Activated CD4-positive, CD25-positive, alpha-beta regulatory T cell (primary cell): ENCODE measurements around the gene DOCK6.

Experiments
- DNase-seq, 4 experiments: peaks; one replicate each; lab custom pipeline; 2025; lab: John Stamatoyannopoulos, UW

DOCK6 gene

DNA sequence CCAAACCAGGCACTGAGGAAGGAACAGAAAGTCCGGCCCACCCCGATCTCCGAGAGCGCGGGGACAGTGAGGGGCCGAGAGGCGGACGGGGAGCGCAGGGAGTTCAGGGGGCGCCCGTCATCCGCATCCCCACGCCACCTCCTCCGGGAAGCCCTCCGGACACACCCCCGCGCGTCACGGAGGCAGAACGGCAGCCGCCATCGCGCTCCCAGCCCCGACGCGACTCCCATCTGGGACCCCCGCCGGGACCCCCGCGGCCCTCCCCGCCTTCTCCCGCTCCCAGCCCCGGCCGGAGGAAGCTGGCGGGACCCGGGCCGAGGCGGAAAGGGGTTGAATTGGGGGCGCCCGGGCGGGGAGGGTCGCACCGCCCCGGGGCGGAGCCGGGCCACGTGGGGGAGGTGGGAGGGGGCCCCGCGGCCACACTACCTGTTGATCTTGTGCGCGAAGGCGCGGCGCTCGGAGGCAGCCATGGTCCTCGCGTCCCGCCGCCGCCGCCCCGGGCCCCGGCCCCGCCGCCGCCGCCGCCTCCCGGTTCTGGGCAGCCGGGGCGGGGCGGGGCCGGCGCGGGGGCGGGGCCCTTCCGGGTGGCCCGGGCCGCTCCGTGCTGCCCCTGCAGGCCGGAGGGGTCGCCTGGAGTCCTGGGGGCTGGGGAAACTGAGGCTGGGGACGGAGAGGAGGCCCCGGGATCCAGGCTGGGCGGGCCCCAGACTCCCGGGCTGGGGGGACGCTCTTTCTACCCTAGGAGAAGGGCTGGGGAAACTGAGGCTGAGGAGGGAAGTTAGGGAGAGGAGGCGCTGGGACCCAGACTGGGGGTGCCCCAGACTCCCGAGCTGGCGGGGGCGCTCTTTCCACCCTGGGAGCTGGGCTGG is at the start of gene DOCK6:
TSS of gene DOCK6 (minus strand) at position 554 of the 869 bp plus-strand sequence. CDS start at position 470, 84 bp downstream.
- DNase-seq = peak in 1 of 4 experiments; percentile 20

GRCh38 chr19:11306337-11306736 is 44.0 kb upstream of the DOCK6 start:
- DNase-seq = no peak

DNA sequence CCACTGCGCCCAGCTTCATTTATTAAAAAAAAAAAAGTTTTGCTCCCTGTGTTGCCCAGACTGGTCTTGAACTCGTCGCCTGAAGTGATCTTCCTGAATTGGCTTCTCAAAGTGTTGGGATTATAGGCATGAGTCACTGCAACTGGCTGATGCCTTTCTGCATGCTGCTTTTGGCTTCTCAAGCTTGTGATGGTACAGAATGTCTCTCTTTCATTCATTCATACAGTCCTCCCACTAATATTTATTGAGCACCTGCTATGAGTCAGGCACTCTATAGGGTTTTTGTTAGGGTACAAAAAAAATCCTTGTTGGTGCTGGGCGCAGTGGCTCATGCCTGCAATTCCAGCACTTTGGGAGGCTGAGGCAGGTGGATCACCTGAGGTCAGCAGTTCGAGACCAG is 42.6 kb upstream of the DOCK6 start:
- DNase-seq = no peak

GRCh38 chr19:11300811-11301120 is 38.4 kb upstream of the DOCK6 start:
- DNase-seq = no peak

DNA sequence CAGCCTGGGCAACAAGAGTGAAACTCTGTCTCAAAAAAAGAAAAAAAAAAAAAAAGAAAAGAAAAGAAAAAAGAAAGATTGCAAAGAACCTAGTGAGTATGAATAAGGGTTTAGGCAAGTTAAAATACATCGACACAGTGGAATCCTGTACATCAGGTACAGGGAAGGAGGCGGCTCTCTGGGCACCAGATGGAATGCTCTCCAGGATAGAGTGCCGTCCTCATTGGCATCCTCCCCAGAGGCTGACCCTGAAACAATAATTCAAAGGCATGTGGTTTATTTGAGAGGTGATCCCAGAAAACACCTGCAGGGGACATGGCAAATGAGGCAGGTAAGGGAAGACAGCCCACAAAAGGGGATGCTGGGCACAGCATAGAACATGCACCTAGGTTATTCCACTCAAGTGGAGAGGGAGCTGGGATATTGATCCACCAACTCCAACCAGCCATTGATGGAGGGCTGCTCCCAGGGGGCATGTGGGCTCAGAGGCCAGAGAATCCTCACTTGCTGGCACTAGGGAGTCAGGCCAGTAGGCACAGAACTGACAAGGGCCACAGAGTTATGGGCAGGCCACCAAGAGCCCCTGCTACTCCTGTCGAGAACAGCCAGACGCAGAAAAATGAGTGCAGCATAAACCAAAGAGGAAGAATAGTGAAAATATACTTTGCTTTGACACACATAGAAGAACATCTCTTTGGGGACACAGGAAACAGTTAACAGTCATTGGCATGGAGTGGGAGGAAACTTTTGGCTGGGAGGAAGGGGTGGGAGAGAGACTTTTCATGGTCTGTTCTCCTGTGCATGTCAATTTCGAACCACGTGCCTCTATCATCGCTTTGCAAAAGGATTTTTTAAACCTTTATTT is 37.9 kb upstream of the DOCK6 start:
- no peak for DNase-seq

GRCh38 chr19:11296264-11296663 is 33.9 kb upstream of the DOCK6 start:
- no peak for DNase-seq

GRCh38 chr19:11295665-11296245 is 33.4 kb upstream of the DOCK6 start, which contains the start of gene TSPAN16:
Gene TSPAN16, plus strand, starts transcription at chr19:11296160. Its CDS starts 138 bp downstream, at chr19:11296298.
- DNase-seq = no peak

DNA sequence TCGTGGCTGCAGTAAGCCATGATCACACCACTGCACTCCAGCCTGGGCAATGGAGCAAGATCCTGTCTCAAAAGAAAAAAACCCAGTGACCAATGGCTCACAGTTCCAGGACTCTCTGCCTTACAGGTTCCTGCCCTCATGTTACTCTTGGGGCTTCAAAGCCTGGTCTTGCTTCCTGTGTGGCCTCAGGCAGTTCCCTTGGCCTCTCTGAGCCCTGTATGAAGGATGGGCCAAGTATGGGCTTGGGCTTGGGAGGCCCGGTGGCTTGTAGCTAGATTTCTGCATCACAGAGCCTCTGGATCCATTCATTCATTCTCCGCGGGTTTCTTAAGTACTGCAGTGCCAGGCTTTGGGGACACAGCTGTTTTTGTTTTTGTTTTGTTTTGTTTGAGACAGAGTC is 32.9 kb upstream of the DOCK6 start:
- no peak for DNase-seq

DNA sequence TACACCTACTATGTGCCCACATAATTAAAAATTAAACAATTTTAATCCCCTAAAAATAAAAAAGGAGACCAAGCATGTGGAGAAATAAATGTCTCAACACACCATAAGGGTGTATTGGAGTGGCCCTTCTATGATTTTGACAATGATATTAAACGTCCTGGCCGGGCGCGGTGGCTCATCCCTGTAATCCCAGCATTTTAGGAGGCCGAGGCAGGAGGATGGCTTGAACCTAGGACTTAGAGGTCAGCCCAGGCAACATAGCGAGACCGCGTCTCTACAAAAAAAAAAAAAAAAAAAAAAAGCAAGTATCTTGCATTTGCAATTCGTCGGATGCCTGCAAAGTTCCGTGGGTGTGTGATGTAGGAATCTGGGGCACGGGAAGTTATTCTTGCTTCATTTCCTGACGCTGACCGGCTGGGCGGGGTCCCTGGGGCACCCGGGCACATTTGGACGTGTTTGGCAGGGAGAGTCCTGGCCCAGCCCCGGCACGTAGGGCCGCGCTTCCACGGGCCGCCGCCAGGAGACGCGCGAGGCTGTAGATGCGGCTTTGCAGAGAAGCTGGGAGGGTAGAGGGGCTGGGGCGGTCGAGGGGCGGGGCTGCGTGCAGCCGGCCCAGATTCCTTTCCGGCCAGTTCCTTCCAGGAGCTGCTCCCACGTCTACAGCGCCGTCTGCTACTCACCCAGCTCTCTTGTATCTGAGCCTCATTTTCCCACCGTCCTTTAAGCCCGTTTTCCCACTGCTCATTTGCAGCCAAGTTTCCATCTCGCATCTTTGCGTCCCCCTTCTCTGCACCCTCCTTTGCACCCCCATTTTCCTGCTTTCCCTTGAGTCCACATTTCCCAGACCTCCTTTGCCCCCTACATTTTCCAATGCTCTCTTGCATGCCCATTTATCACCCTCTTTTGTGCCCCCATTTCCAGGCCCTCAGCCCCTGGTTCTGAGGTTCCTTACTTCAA is 31.4 kb upstream of the DOCK6 start:
- DNase-seq = peak; percentile 62 to 76 (median 71)

DNA sequence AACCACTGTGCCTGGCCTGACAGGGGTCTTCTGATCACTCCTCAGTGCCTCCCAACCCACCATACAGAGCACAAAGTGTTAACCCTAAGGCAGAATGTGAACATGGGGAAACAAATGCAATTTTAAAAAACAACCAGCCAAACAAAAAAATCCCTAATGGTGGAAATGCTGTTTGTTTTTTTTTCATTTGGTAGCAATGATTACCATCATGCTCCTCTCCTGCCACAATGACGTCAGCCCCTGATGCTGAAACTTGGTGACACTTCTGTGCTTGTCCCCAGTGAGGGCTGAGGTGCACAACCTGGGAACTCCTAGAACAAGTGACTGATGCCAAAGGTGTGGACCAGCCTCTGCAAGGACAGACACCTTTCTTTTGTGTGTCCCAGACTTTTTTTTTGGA is 29.7 kb upstream of the DOCK6 start:
- no peak for DNase-seq

DNA sequence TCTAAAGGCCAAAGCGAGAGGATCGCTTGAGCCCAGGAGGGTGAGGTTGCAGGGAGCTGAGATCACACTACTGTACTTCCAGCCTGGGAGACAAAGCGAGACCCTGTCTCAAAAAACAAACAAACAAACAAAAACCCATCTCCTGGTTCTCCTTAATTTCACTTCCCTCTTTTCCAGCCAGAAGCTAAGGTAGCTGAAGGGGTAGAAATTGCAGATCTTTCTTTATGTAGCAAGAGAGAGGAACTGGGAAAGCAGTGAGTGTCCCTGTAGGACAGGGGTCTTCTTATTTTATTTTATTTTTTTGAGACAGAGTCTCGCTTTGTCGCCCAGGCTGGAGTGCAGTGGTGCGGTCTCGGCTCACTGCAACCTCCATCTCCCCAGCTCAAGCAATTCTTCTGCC is 29.1 kb upstream of the DOCK6 start:
- no peak for DNase-seq

GRCh38 chr19:11290256-11290655 is 27.9 kb upstream of the DOCK6 start:
- DNase-seq = no peak

DNA sequence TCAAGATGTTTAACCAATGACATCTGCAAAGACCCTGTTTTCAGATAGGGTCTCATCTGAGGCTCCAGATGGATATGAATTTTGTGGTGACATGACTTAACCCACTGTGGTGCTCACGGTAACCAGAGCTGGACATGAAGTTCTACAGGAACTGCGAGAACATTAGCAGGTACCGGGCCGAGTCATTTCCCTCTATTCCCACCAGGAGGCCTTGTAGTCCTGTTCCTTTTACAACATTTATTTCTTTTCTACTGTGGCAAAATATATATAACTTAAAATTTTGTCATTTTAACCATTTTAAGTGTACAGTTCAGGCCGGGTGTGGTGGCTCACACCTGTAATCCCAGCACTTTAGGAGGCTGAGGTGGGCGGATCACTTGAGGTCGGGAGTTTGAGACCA is 26.0 kb upstream of the DOCK6 start:
- no peak for DNase-seq

DNA sequence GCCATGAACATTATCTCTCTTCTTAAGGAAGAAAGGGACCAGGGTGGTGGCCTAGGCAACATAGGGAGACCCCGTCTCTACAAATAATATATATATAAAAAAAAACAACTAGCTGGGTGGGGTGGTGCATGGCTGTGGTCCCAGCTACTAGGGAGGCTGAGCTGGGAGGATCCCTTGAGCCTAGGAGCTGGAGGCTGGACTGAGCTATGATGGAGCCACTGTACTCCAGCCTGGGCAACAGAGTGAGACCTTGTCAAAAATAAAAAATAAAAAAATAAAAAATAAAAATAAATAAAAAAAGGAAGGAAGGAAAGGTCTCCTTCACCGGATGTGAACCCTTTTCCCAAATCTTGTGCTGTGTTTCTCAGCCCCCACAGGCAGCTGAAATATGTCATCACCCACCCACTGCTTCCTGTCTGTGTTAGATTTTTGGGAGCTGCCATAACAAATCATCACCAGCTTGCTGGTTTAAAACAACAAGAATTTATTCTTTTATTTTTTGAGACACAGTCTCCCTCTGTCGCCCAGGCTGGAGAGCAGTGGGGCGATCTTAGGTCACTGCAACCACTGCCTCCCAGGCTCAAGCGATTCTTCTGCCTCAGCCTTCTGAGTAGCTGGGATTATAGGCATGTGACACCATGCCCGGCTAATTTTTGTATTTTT is 24.1 kb upstream of the DOCK6 start:
- no peak for DNase-seq

GRCh38 chr19:11284515-11284914 is 22.2 kb upstream of the DOCK6 start:
- no peak for DNase-seq

DNA sequence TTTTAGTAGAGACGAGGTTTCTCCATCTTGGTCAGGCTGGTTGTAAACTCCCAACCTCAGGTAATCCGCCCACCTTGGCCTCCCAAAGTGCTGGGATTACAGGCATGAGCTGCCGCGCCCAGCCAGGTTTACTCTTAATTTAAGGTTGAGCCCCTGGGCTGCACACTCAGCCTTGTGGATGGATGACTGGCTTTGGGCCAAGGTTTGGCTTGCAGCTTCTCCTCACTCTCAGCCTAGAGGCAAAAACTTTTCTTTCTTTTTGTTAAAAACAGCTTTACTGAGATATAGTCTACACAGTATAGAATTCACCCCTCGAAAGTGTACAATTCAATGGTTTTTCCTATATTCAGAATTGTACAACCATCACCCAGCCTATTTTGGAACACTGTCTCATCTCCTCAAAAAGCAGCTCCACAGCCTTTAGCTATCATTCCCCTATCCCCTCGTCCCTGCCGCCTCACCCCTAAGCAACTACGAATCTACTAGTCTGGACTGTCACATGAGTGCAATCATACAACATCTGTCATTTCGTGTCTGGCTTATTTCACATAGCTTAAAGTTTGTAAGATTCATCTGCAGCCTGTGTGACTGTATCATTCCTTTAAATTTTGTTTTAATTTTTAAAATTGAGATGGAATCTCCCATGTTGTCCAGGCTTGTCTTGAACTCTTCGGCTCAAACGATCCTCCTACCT is 19.2 kb upstream of the DOCK6 start:
- no peak for DNase-seq

- no peak for DNase-seq
These were observed 17.3 kb upstream of the DOCK6 start for GRCh38 chr19:11279505-11280236.

DNA sequence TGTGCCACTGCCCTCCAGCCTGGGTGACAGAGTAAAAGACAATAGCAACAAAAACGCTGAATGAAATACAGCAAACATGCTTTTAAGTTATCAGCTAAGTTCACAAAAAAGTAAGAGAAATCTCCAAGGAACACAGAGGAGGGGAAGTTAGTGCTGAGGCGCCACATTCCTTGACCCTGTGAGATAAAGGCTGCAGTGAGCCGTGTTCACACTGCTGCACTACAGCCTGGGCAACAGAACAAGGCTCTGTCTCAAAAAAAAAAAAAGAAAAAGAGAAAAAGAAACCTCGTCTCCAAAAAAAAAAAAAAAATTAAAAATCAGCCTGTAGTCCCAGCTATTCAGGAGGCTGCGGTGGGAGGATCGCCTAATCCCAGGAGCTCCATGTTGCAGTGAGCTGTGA is 16.3 kb upstream of the DOCK6 start:
- DNase-seq = no peak

DNA sequence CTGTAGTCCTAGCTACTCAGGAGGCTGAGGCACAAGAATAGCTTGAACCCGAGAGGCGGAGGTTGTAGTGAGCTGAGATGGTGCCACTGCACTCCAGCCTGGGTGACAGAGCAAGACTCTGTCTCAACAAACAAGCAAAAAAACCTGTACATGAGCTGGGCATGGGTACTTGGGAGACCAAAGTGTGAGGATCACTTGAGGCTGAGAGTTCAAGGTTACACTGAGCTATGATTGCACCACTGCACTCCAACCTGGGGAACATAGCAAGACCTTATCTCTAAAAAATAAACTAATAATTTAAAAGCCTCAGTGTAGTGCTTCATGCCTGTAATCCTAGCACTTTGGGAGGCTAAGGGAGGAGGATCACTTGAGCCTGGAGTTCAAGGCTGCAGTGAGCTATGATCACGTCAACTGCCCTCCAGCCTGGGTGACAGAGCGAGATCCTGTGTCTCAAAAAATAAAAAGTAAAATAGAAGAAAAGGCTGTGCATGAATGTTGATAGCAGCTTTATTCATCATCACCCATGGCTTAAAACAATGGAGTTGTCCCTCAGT is 12.3 kb upstream of the DOCK6 start:
- DNase-seq = no peak
